ENCODE measurements around the gene ZNF684.

GRCh38 chr1:40575336-40575735, 43.9 kb downstream of the ZNF684 start:
- TF ChIP-seq CTCF (IDR thresholded peaks at IDR 0.05) (no peak), POLR2A (IDR thresholded peaks at IDR 0.05) (no peak), POLR2AphosphoS5 (IDR thresholded peaks at IDR 0.05; ENCODE audit: insufficient read depth in 1 of 2, low read depth in 1 of 2) (no peak)
